Astrocyte (in vitro differentiated cells and primary cell): ENCODE measurements around the gene SCYL1. TPM values are rescaled to one million over a fixed set of nuclear protein-coding genes. Genes with fewer than 3 reads are reported as not detected.

Experiments
- DNase-seq: peaks from one replicate; pipeline ENCODE4 v3.0.0-alpha.2; 2010; ENCODE audit warnings: low read depth
- FAIRE-seq: peaks from 2 replicates; lab custom pipeline; 2011; peaks lifted over from hg19 to GRCh38; lab: Jason Lieb, UNC
- H2AFZ ChIP-seq: 2 replicates; pipeline ENCODE4 v1.6.0; 2012; ENCODE audit warnings: low read depth, low read length, inconsistent platforms
- H3K27ac ChIP-seq: 2 replicates; pipeline ENCODE4 v1.5.1; 2011; ENCODE audit warnings: low read depth, low read length, inconsistent platforms
- H3K27me3 ChIP-seq: 2 replicates; pipeline ENCODE4 v1.6.0; 2011; ENCODE audit warnings: low read length, inconsistent platforms; ENCODE audit not compliant: insufficient read depth
- H3K36me3 ChIP-seq: 2 replicates; pipeline ENCODE4 v1.5.1; 2011; ENCODE audit warnings: low read length, inconsistent platforms; ENCODE audit not compliant: insufficient read depth
- H3K4me1 ChIP-seq: 2 replicates; pipeline ENCODE4 v1.5.1; 2011; ENCODE audit warnings: low read length, inconsistent platforms; ENCODE audit not compliant: insufficient read depth
- H3K4me2 ChIP-seq: 2 replicates; pipeline ENCODE4 v1.6.0; 2012; ENCODE audit warnings: low read length, inconsistent platforms
- H3K4me3 ChIP-seq: 2 replicates; pipeline ENCODE4 v1.5.1; 2011; ENCODE audit warnings: low read depth, mild to moderate bottlenecking, low read length, inconsistent platforms; ENCODE audit not compliant: insufficient read depth
- H3K79me2 ChIP-seq: 2 replicates; pipeline ENCODE4 v1.6.0; 2012; ENCODE audit warnings: mild to moderate bottlenecking, low read length, inconsistent platforms; ENCODE audit not compliant: insufficient read depth
- H3K9ac ChIP-seq: 2 replicates; pipeline ENCODE4 v1.6.0; 2012; ENCODE audit warnings: mild to moderate bottlenecking, low read length, inconsistent platforms
- H3K9me3 ChIP-seq: 2 replicates; pipeline ENCODE4 v1.5.1; 2012; ENCODE audit warnings: low read depth, mild to moderate bottlenecking, low read length, inconsistent platforms; ENCODE audit not compliant: insufficient read depth
- H4K20me1 ChIP-seq: 2 replicates; pipeline ENCODE4 v1.6.0; 2012; ENCODE audit warnings: low read length, inconsistent platforms; ENCODE audit not compliant: insufficient read depth
- H3K27ac Mint-ChIP-seq: one replicate; pipeline ENCODE4 v1.8.0; 2021; ENCODE audit warnings: mild to moderate bottlenecking, mixed read lengths; ENCODE audit not compliant: unreplicated experiment
- H3K27me3 Mint-ChIP-seq: one replicate; pipeline ENCODE4 v1.8.0; 2021; ENCODE audit warnings: low read depth, mixed read lengths; ENCODE audit not compliant: unreplicated experiment
- H3K36me3 Mint-ChIP-seq: one replicate; pipeline ENCODE4 v1.8.0; 2021; ENCODE audit warnings: low read depth, mixed read lengths; ENCODE audit not compliant: unreplicated experiment
- H3K4me1 Mint-ChIP-seq: one replicate; pipeline ENCODE4 v1.8.0; 2021; ENCODE audit warnings: low read depth, mixed read lengths; ENCODE audit not compliant: unreplicated experiment
- H3K4me3 Mint-ChIP-seq: one replicate; pipeline ENCODE4 v1.8.0; 2021; ENCODE audit warnings: mild to moderate bottlenecking, moderate library complexity, mixed read lengths; ENCODE audit not compliant: unreplicated experiment
- H3K9me3 Mint-ChIP-seq: one replicate; pipeline ENCODE4 v1.8.0; 2021; ENCODE audit warnings: mild to moderate bottlenecking, mixed read lengths; ENCODE audit not compliant: unreplicated experiment
- EZH2 ChIP-seq: IDR thresholded peaks from 2 replicates; pipeline ENCODE4 v1.6.1; 2012; ENCODE audit warnings: mild to moderate bottlenecking, low read length, inconsistent platforms; ENCODE audit not compliant: insufficient read depth
- total RNA-seq: library from RNA; stranded (reverse); gene quantifications from 2 replicates; pipeline ENCODE4 v1.2.1, GENCODE V29; 2021
- TF ChIP-seq, protein P1 (sequence below): IDR thresholded peaks from 2 replicates; pipeline ENCODE4 v1.5.1; 2011; ENCODE audit warnings: low read depth, mild to moderate bottlenecking, inconsistent platforms, low read length, moderate library complexity; ENCODE audit not compliant: insufficient read depth

Gene SCYL1
- total RNA-seq, 1 donor from 2014 or later = 106 TPM

DNA sequence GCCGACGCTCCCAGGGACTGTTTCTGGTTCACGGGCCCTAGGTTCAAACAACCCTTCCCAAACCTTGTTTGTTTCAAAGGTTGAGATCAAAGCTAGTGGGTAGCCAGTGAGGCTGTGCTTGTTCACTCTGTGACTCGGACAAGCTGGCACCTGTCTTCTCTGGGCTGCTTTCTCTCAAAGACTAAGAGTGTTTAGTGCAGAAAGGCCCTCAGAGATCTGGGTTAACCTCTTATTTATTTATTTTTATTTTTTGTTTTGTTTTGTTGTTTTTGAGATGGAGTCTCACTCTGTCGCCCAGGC, 39.0 kb upstream of the SCYL1 start:
- H3K4me2 ChIP-seq = peak overlapping the region; percentile 46
- peaks cover 34% of the 10 kb centered on the region for H3K79me2 ChIP-seq
- H3K4me1 ChIP-seq = peaks cover 56% of the 10 kb centered on the region
- FAIRE-seq (no peak), DNase-seq (no peak)
- no peaks in the 10 kb centered on the region for H3K27me3 Mint-ChIP-seq
- H3K4me1 Mint-ChIP-seq = peaks cover 74% of the 10 kb centered on the region
- peak overlapping the region; percentile 55 for H3K9ac ChIP-seq
- no peak overlapping the region for H3K4me3 ChIP-seq
- H3K36me3 Mint-ChIP-seq = no peaks in the 10 kb centered on the region
- no peaks in the 10 kb centered on the region for H3K9me3 ChIP-seq
- peak overlapping the region; percentile 2 for H2AFZ ChIP-seq
- TF ChIP-seq, protein P1, sequence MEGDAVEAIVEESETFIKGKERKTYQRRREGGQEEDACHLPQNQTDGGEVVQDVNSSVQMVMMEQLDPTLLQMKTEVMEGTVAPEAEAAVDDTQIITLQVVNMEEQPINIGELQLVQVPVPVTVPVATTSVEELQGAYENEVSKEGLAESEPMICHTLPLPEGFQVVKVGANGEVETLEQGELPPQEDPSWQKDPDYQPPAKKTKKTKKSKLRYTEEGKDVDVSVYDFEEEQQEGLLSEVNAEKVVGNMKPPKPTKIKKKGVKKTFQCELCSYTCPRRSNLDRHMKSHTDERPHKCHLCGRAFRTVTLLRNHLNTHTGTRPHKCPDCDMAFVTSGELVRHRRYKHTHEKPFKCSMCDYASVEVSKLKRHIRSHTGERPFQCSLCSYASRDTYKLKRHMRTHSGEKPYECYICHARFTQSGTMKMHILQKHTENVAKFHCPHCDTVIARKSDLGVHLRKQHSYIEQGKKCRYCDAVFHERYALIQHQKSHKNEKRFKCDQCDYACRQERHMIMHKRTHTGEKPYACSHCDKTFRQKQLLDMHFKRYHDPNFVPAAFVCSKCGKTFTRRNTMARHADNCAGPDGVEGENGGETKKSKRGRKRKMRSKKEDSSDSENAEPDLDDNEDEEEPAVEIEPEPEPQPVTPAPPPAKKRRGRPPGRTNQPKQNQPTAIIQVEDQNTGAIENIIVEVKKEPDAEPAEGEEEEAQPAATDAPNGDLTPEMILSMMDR = no peak
- TF ChIP-seq EZH2 = no peak
- H3K4me3 Mint-ChIP-seq = no peak overlapping the region
- no peaks in the 10 kb centered on the region for H3K27me3 ChIP-seq
- H3K27ac Mint-ChIP-seq = peak overlapping the region; percentile 96
- no peaks in the 10 kb centered on the region for H4K20me1 ChIP-seq
- H3K27ac ChIP-seq = peak overlapping the region; percentile 55
- H3K36me3 ChIP-seq = no peaks in the 10 kb centered on the region
- H3K9me3 Mint-ChIP-seq = no peaks in the 10 kb centered on the region

- Histone ChIP-seq H3K4me1 (peaks cover 65% of the 10 kb centered on the region), H3K79me2 (peaks cover 34% of the 10 kb centered on the region), H3K27me3 (no peaks in the 10 kb centered on the region), H3K36me3 (no peaks in the 10 kb centered on the region), H2AFZ (no peak overlapping the region), H3K9ac (peak overlapping the region; percentile 80), H3K27ac (peak overlapping the region; percentile 96), H4K20me1 (no peaks in the 10 kb centered on the region), H3K4me2 (peak overlapping the region; percentile 72), H3K4me3 (no peak overlapping the region), H3K9me3 (no peaks in the 10 kb centered on the region)
- no peaks in the 10 kb centered on the region for H3K27me3 Mint-ChIP-seq
- H3K36me3 Mint-ChIP-seq = no peaks in the 10 kb centered on the region
- peak overlapping the region; percentile 80 for H3K4me3 Mint-ChIP-seq
- no peaks in the 10 kb centered on the region for H3K9me3 Mint-ChIP-seq
- DNase-seq (no peak), FAIRE-seq (no peak)
- H3K4me1 Mint-ChIP-seq = peaks cover 79% of the 10 kb centered on the region
- H3K27ac Mint-ChIP-seq = peak overlapping the region; percentile 100
- TF ChIP-seq, protein P1 = no peak
- TF ChIP-seq EZH2 = no peak
Observed at GRCh38 chr11:65486570-65487466, 38.1 kb upstream of the SCYL1 start.
